ENCODE measurements around the gene TMEM63C. TPM values are rescaled to one million over a fixed set of nuclear protein-coding genes. Genes with fewer than 3 reads are reported as not detected.

Gene TMEM63C
- polyA plus RNA-seq, 1 donor, result 0.67 TPM

Other genes with a start within 250 kb of the TMEM63C start
- gene IRF2BPL, start 153.1 kb upstream of the TMEM63C start, polyA plus RNA-seq (ENCODE audit: insufficient read length), result 21.5 TPM
- gene CIPC, start 83.5 kb upstream of the TMEM63C start, polyA plus RNA-seq (ENCODE audit: insufficient read length), result 26.8 TPM
- 0.87 TPM for gene ZDHHC22, start 40.0 kb upstream of the TMEM63C start, polyA plus RNA-seq (ENCODE audit: insufficient read length)
- gene NGB, start 89.4 kb downstream of the TMEM63C start, polyA plus RNA-seq (ENCODE audit: insufficient read length), result not detected
- 24.4 TPM for gene POMT2, start 139.1 kb downstream of the TMEM63C start, polyA plus RNA-seq (ENCODE audit: insufficient read length)
- gene GSTZ1, start 139.2 kb downstream of the TMEM63C start, polyA plus RNA-seq (ENCODE audit: insufficient read length), result 19.4 TPM
- 5.7 TPM for gene TMED8, start 195.3 kb downstream of the TMEM63C start, polyA plus RNA-seq (ENCODE audit: insufficient read length)
- 0.22 TPM for gene SAMD15, start 195.6 kb downstream of the TMEM63C start, polyA plus RNA-seq (ENCODE audit: insufficient read length)
- gene NOXRED1, start 241.7 kb downstream of the TMEM63C start, polyA plus RNA-seq (ENCODE audit: insufficient read length), result 0.32 TPM

All from forelimb muscle (tissue), 1 donor.